OCI-LY7 (cell line): ENCODE measurements around the gene TIGD7. TPM values are rescaled to one million over a fixed set of nuclear protein-coding genes. Genes with fewer than 3 reads are reported as not detected.

Source experiments
- BruUV-seq: library from RNA; stranded (reverse); fragments of 400-500 nt; replicated peaks from 2 replicates; lab custom pipeline; 2021; lab: Mats Ljungman, UMichigan
- CTCF ChIA-PET: fragments of 300-600 bp; sonication (Branson Sonifier 250); formaldehyde crosslinking; loops from one replicate; lab custom pipeline; 2022; ENCODE audit warnings: antibody characterized with exemption; ENCODE audit not compliant: unreplicated experiment; lab: Charles Lee
- POLR2A ChIA-PET: fragments of 300-600 bp; sonication (Branson Sonifier 250); formaldehyde crosslinking; loops from one replicate; lab custom pipeline; 2022; ENCODE audit warnings: antibody characterized with exemption; lab: Charles Lee
- DNase-seq: peaks from one replicate; pipeline ENCODE4 v3.0.0-alpha.2; 2015; ENCODE audit warnings: low spot score
- H2AFZ ChIP-seq: fragments of 200-600 bp; sonication (generic), shearing (Covaris generic); 2 replicates; pipeline ENCODE4 v1.6.1; 2014; ENCODE audit warnings: mild to moderate bottlenecking, antibody characterized with exemption, low read length, moderate library complexity
- H3K27ac ChIP-seq: fragments of 200-600 bp; sonication (generic); 2 replicates; pipeline ENCODE4 v1.5.1; 2014; ENCODE audit warnings: mixed run types, low read depth, mild to moderate bottlenecking, moderate library complexity, low read length, inconsistent platforms; ENCODE audit not compliant: poor library complexity, severe bottlenecking
- H3K36me3 ChIP-seq: fragments of 200-600 bp; sonication (generic); 2 replicates; pipeline ENCODE4 v1.6.1; 2014; ENCODE audit warnings: mild to moderate bottlenecking, antibody characterized with exemption, low read length, moderate library complexity, mixed read lengths; ENCODE audit not compliant: insufficient read depth
- H3K4me1 ChIP-seq: fragments of 200-600 bp; sonication (generic); 2 replicates; pipeline ENCODE4 v1.5.1; 2014; ENCODE audit warnings: mild to moderate bottlenecking, low read length; ENCODE audit not compliant: insufficient read depth, poor library complexity, severe bottlenecking
- H3K4me2 ChIP-seq: fragments of 200-600 bp; sonication (generic); 2 replicates; pipeline ENCODE4 v1.6.1; 2014; ENCODE audit warnings: mild to moderate bottlenecking, low read length
- H3K4me3 ChIP-seq: fragments of 200-600 bp; sonication (generic); 2 replicates; pipeline ENCODE4 v1.5.1; 2014; ENCODE audit warnings: mild to moderate bottlenecking, low read depth, low read length; ENCODE audit not compliant: poor library complexity, severe bottlenecking
- H3K79me2 ChIP-seq: fragments of 200-600 bp; sonication (generic); 2 replicates; pipeline ENCODE4 v1.6.1; 2016; ENCODE audit warnings: low read depth, mild to moderate bottlenecking, low read length, moderate library complexity, mixed read lengths; ENCODE audit not compliant: insufficient read depth
- H3K9me2 ChIP-seq: fragments of 200-600 bp; sonication (generic); 2 replicates; pipeline ENCODE4 v1.6.1; 2016; ENCODE audit warnings: mild to moderate bottlenecking, low read length, mixed read lengths; ENCODE audit not compliant: insufficient read depth
- H3K9me3 ChIP-seq: fragments of 200-600 bp; sonication (generic); 2 replicates; pipeline ENCODE4 v1.6.1; 2014; ENCODE audit warnings: mild to moderate bottlenecking, mixed run types, low read length, mixed read lengths
- H4K20me1 ChIP-seq: fragments of 200-600 bp; sonication (generic); 2 replicates; pipeline ENCODE4 v1.6.1; 2014; ENCODE audit warnings: mild to moderate bottlenecking, antibody characterized with exemption, low read length, moderate library complexity, mixed read lengths; ENCODE audit not compliant: insufficient read depth
- EZH2phosphoT487 ChIP-seq: fragments of 200-600 bp; sonication (generic); IDR thresholded peaks from 2 replicates; pipeline ENCODE4 v1.6.1; 2018; ENCODE audit warnings: low read depth, borderline replicate concordance, mild to moderate bottlenecking, mixed run types, antibody characterized with exemption, low read length, moderate library complexity, mixed read lengths
- intact Hi-C: fragments of 100-400 bp; cut with micrococcal nuclease; formaldehyde crosslinking; loops from one replicate; pipeline ENCODE4 v1.10.0; 2022; ENCODE audit not compliant: unreplicated experiment
- total RNA-seq, 2 experiments: library from RNA; depleted of rRNA in 1 of 2; stranded (reverse); fragments of >200 nt in 1 of 2; shearing (Covaris generic) in 1 of 2; gene quantifications; 2 replicates each; pipeline ENCODE4 v1.2.3, GENCODE V29; 2014 to 2022
- TF ChIP-seq, protein P1 (sequence below): fragments of 200-600 bp; sonication (generic); conservative IDR thresholded peaks from 2 replicates; pipeline ENCODE4 v1.5.1; 2014; ENCODE audit warnings: mild to moderate bottlenecking, antibody characterized with exemption, low read length, moderate library complexity, mixed read lengths

Gene TIGD7
- total RNA-seq, 2 experiments from 2014 or later, result 0.03 to 5.1 TPM

DNA sequence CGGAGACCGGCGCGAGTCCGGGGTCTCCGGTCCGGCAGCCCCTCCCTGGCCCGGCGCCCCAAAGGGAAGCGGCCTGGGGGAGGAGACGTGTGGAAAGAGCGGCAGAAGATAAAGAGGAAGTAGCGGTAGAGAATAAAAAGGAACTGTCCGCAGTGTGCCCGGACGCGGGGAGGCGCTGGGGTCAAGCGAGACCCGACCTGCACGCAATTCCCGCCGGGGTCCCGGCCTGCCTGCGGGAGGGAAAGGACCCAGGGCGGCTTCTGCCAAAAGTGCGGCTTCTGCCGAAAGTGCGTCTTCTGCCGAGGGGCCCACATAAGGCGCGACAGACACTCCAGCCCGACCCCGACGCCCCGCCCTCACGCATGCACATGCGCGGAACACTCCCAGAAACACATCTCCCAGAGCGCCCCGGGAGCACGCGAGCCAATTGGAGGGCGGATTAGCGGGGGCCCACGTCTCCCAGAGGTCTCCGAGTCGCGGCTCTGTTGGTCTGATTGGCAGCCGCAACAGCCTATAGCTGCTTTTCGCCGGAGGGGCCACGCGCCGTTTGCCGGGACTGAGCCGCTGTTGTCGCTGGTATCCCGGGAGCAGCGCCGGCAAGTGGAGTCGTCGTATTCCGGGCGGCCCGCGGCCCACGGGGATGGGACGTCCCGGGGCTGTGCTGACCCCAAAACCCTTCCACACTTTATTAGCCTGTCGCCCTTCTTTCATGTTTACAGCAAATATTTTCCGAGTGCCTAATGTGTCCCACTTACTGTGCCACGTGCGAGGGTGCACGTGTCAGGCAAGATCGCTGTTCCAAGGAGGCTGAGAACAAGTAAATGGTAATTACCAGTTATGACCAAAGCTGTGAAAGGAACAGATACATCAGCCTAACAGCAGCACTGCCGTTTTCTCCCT lies 40.8 kb downstream of the TIGD7 start:
- Histone ChIP-seq H3K4me2 (peak overlapping the region; percentile 88), H3K9me3 (no peaks in the 10 kb centered on the region), H3K9me2 (no peaks in the 10 kb centered on the region), H3K4me3 (peak overlapping the region; percentile 87), H2AFZ (peak overlapping the region; percentile 84), H3K36me3 (no peaks in the 10 kb centered on the region), H3K4me1 (peaks cover 24% of the 10 kb centered on the region), H4K20me1 (no peaks in the 10 kb centered on the region), H3K27ac (peak overlapping the region; percentile 83), H3K79me2 (peaks cover 4% of the 10 kb centered on the region; the same call in 1 of the 2 replicates)
- intact Hi-C loops, result loop anchor here (1.0 to 10.0 kb wide), 4 partner anchors 18 to 193 kb away; partner anchors contain the start of gene ZNF263
- POLR2A ChIA-PET, result interaction anchor here (0.6 to 0.9 kb wide), 2 partner anchors 11 to 202 kb away, joined by 3 to 4 read pairs; no protein-coding TSS in a partner anchor
- TF ChIP-seq, protein P1, sequence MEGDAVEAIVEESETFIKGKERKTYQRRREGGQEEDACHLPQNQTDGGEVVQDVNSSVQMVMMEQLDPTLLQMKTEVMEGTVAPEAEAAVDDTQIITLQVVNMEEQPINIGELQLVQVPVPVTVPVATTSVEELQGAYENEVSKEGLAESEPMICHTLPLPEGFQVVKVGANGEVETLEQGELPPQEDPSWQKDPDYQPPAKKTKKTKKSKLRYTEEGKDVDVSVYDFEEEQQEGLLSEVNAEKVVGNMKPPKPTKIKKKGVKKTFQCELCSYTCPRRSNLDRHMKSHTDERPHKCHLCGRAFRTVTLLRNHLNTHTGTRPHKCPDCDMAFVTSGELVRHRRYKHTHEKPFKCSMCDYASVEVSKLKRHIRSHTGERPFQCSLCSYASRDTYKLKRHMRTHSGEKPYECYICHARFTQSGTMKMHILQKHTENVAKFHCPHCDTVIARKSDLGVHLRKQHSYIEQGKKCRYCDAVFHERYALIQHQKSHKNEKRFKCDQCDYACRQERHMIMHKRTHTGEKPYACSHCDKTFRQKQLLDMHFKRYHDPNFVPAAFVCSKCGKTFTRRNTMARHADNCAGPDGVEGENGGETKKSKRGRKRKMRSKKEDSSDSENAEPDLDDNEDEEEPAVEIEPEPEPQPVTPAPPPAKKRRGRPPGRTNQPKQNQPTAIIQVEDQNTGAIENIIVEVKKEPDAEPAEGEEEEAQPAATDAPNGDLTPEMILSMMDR, result peak; percentile 54
- no peak for TF ChIP-seq EZH2phosphoT487
- TSS peak; percentile 71 for BruUV-seq
- DNase-seq, result peak; percentile 99
- CTCF ChIA-PET, result interaction anchor here (0.7 kb wide), 1 partner anchor 20 kb away, joined by 3 read pairs; no protein-coding TSS in a partner anchor

DNA sequence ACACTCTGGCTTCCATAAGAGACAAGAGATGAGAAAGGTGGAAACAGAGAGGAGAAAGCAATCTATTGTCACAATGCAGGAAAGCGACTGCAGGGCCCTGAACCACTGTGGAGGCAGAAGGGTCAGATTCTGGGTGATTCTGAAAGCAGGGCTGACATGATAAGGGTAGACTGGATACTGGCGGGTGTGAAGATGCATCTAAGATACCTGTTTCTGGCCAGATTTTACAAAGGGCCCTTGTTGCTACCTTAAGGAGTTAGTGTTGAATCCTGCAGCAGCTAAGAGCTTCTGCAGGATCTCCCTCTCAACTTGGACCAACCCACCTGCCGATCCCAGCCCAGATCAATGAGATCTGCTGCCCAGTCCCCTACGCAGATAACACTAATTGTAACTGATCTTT lies 42.7 kb downstream of the TIGD7 start:
- Histone ChIP-seq H4K20me1 (no peaks in the 10 kb centered on the region), H3K79me2 (peaks cover 4% of the 10 kb centered on the region; the same call in 1 of the 2 replicates), H3K4me1 (peaks cover 24% of the 10 kb centered on the region), H3K9me2 (no peaks in the 10 kb centered on the region), H3K9me3 (no peaks in the 10 kb centered on the region), H3K4me3 (no peak overlapping the region), H3K27ac (no peak overlapping the region), H2AFZ (no peak overlapping the region), H3K36me3 (no peaks in the 10 kb centered on the region), H3K4me2 (peak overlapping the region; percentile 76)
- no peak for TF ChIP-seq EZH2phosphoT487
- TF ChIP-seq, protein P1, result no peak
- no peak for DNase-seq
- ChIA-PET POLR2A (interaction anchor here (0.6 kb wide), 1 partner anchor 39 kb away, joined by 4 read pairs; no protein-coding TSS in a partner anchor), CTCF (no interaction called here)
- no TSS peak for BruUV-seq
- intact Hi-C loops, result loop anchor here (10.0 kb wide), 1 partner anchor 108 kb away; no protein-coding TSS in a partner anchor
